NK-92 treated with Interleukin-12 subunit alpha and Interleukin-12 subunit beta, amount 100 ng/mL, for 24 hours (cell line): ENCODE results near the gene HSD17B14.
"Not testable (repeated sequence)": the region's sequence is repeated elsewhere in the genome, so short reads cannot be mapped to it uniquely, and the experiment has no call there.

Experiments
- DNase-seq: peaks from one replicate; lab custom pipeline; 2025; lab: John Stamatoyannopoulos, UW

HSD17B14 gene

GRCh38 chr19:48867123-48867745, 30.9 kb upstream of the HSD17B14 start:
- DNase-seq = no peak

DNA sequence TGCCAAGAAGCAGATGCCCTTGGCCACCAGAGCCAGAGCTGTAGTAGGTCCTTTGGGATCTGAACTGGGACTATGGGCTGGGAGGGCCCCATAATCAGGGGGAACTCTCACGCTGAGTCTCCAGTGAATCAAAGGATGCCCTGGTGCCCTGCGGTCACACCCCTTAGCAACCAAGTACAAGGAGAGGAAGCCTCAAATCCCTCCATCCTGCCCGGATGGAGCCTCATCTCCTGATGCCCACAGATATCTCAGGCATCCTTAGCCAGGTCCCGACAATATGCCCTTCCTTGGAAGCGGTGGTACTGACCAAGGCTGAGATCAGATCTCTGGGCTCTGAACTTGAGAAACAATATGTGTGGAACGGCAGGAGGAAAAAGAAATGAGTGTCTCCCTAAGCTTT, 30.4 kb upstream of the HSD17B14 start:
- no peak for DNase-seq

- no peak for DNase-seq
These were observed 26.5 kb upstream of the HSD17B14 start for GRCh38 chr19:48862827-48863226.

DNA sequence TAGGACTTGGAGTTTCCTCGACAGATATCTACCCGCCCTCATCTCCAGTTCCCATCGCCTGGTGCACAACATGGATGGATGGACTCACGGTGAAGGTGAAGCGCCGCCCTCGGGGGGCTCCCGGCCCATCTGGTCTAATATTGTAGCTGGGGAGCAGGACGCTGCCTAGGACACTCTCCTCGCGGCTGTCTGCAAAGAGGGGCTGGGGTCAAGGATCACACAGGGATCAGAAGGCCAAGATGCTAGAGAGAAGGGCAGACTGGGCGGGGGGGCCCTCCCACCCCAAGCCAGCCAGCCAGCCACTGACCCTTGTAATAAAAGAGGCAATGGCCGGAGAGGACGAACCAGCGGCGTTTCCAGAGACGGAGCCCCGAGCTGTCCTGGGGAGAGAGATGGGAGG, 25.0 kb upstream of the HSD17B14 start:
- no peak for DNase-seq

DNA sequence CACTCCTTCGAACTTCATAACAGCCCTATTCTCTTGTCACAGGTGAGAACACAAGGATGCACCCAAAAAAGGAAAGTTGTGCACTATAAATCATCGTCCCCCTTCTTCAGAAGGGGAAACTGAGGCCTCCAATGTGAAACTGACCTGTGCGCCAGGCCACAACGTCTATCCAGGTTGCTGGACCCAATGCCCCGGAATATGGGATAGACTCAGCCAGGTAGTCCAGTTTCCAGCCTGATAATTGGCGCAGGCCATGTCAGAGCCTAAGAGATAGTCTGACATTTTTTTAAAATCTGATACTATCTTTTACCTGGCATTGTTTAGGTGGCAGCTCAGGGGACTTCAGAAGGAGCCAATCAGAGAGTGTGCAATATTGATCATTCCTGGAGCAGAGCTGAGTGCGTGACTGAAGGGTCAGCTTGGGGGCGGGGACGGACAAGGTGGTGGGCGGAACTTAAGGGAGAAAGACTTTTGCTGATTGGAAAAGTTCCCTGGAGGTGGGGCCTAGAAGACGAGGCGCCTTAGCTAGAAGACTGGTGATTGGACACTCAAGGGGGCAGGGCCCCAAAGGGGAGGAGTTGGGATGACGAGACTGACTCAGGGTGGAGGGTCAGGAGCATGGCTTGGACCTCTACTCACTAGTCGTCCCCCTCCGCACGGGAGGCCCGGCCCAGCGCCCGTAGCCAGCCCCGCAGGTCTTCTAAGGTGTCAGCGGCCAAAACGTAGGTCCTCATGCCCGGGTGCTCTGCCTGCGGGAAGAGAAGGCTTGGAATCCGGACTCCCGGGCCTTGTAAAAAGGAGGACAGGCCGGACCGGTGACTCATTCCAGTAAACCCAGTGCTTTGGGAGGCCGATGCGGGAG, 23.7 kb upstream of the HSD17B14 start:
- DNase-seq = no peak

- DNase-seq = no peak
These were observed 22.9 kb upstream of the HSD17B14 start for GRCh38 chr19:48858984-48859710.

- DNase-seq = no peak
These were observed 20.6 kb upstream of the HSD17B14 start for GRCh38 chr19:48856921-48857320.

DNA sequence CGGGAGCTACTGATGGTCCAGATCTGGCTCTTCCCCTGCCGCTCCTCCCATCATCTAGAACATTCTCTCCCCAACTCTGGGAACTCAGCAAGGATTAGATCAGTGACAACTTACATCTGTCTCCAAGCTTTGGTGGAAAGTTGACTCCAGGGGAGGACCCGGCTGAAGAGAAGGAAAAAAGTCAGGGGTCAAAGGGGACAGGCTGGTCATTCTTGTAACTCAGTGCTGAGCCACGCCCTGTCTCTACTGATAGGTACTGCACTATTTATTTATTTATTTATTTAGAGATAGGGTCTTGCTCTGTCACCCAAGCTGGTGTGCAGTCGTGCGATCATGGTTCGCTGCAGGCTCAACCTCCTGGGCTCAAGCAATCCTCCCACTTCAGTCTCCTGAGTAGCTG, 17.8 kb upstream of the HSD17B14 start:
- no peak for DNase-seq

GRCh38 chr19:48853483-48853882, 17.2 kb upstream of the HSD17B14 start:
- no peak for DNase-seq

DNA sequence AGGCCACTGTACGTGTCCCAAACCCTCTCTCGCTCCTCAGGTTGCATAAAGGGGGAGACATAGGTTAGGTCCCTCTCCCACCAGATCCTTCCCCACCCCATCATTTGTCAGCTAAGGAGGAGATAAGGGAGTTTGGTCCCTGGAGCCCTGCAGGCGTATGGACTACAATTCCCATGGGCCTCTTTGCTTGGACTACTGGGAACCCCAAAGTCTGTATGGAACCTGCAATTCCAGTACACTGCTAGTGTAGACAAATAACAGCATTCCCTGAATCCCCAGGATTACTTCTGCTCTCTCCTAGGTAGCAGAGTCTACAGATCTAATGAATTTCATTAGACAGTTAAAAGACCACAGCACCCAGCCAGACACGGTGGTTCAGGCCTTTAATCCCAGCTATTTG, 16.0 kb upstream of the HSD17B14 start:
- no peak for DNase-seq

- not testable (repeated sequence) for DNase-seq
These were observed 10.4 kb upstream of the HSD17B14 start for GRCh38 chr19:48846659-48847058.

DNA sequence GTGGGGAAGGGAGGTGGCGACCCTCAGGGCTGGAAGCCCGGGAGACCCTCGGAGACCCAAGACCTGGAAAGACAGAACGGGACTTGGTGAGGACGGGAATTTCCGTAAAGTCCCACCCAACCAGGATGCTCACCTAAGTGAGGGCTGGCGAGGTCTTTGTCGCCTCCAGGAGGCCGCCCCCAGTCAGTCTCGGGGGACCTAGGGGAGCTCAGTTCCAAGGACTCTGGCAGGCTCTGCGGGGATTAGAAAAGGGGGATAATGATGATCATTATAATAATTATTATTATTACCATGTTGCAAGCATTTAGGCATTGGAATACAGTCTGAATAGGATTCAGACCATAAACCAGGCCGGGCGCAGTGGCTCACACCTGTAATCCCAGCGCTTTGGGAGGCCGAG, 9.1 kb upstream of the HSD17B14 start:
- no peak for DNase-seq

DNA sequence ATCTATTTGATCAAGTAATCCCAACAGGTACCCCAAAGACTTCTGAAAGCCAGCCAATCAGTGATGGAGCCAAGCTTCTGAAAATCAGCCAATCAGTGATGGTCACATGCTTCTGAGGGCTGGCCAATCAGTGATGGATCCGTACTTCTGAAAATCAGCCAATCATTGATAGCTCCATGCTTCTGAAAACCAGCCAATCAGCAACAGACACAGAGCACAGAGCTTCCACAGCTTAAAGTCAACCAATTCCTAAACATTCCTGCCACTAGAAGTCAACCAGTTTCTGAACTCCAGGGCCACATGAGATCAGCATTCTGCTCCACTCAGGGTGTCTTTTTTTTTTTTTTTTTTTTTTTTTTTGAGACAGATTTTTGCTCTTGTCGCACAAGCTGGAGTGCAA, 8.2 kb upstream of the HSD17B14 start:
- DNase-seq = no peak

GRCh38 chr19:48842789-48843162, 6.5 kb upstream of the HSD17B14 start:
- DNase-seq = no peak

DNA sequence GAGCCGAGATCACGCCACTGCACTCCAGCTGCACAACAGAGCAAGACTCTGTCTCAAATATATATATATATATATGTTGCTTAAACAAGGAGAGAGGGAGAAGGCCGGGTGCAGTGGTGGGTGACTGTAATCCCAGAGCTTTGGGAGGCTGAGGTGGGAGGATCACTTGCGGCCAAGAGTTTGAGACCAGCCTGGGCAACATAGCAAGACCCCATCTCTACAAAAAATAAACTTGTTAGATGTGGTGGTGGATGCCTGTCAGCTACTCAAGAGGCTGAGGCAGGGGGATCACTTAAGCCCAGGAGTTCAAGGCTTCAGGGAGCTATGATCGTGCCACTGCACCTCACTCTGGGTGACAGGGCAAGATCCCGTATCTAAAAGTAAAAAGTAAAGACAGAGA, 5.3 kb upstream of the HSD17B14 start:
- DNase-seq = no peak

DNA sequence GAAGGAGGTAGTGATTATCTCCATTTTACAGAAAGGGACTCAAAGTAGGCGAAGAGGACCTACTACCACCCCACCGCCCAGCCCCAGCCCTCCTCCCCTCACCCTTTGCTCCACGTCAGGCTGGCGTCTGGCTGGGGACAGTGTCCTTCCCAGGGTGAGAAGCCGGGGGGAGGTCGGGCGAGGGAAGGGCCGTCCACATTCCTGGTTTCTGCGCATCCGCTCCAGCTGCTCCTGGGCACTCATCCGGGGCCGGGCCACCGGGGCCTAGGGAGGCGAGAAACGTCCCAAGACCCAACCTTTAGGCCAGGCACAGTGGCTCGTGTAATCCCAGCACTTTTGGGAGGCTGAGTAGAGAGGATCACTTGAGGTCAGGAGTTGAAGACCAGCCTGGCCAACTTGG, 4.8 kb upstream of the HSD17B14 start:
- no peak for DNase-seq

GRCh38 chr19:48837687-48838086, 1.4 kb upstream of the HSD17B14 start:
- no peak for DNase-seq

DNA sequence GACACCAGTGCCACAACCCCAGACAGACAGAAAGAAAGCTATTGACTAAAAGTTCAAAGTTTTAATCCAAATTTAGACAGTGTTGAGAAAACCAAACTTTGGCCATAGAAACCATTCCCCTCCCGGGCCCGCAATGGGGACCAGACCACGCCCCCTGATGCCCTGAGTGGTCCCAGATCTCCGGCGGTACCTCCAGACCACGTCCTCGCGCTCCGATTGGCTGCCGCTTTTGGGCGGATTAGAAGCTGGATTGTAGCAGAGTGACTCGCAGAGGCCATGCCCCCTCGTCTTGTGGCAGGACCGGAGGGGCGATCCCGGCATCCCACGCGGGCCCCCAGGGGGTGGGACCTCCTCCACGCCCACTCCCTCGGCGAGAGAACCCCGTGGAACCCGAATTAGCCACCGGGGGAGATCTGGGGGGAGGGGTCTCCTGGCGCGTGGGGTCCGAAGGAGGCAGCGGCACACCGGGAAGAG, 797 bp upstream of the HSD17B14 start:
- DNase-seq = peak; percentile 81

DNA sequence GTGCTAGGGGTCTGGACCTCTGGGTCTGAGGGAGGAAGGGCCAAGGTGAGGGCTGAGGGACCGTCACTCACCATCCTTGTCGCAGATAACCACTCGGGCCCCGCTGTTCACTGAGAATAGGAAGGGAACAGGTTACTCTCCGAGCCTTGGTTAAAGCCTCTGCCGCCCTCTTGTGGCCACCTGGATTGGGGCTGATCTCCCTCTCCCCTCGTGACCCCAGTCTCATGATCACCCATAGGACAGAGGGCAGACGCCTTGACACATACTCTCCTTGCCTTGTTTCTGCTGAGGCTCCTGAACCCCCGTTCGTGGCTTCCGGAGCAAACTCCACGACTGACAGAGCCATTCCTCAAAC, 580 bp downstream of the HSD17B14 start:
- peak; percentile 82 for DNase-seq

DNA sequence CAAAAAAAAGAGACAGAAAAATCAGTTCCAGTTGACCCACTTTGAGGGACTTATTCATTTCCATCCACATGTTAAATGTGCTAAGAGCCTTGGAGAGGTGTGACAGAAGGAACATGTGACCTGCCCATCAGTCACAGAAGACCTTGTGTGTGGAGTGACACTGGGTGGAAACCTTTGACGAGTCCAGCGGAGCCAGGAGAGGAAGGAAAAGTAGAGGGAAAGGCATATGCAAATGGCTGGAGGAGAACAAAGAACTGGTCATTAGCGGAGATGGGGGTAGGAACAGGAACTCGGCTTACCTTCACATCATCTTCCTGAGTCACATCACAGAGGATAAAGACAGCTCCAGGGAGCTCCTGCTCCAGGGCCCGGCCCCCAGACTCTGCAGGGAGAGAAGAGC, 2.3 kb downstream of the HSD17B14 start:
- DNase-seq = no peak

- DNase-seq = no peak
These were observed 3.2 kb downstream of the HSD17B14 start for GRCh38 chr19:48833049-48833448.

DNA sequence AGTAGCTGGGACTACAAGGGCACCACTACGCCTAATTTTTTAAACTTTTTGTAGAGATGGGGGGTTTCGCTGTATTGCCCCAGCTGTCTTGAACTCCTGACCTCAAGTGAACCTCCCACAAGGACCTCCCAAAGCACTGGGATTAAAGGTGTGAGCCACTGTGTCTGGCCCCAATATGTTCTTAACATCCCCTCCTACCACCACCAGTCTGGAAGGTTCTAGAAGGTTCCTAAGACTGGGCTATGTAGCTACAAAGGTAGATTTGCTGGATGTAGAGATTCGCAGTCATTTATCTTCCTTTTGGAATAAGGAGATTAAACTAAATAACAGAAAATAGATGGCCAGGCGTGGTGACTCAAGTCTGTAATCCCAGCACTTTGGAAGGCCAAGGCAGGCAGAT, 5.3 kb downstream of the HSD17B14 start:
- DNase-seq = no peak

DNA sequence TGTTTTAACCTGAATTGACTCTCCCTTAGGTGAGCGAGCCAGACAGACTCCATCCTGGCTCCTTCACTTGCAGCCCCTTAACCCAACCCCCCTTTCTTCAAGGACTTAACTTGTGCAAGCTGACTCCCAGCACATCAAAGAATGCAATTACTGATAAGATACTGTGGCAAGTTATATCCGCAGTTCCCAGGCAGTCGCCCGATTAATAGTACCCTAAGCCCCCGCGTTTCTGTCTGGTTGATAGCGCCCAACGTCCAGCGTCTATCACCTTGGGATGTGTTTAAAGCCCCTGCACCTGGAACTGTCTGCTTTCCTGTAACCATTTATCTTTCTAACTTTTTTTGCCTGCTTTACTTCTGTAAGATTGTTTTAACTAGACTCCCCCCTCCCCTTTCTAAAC, 6.2 kb downstream of the HSD17B14 start:
- DNase-seq = no peak
